Stomach (tissue), 9 donors: ENCODE results near the gene NRP1. TPM values are rescaled to one million over a fixed set of nuclear protein-coding genes. Genes with fewer than 3 reads are reported as not detected.

ENCODE experiments used
- DNase-seq, 2 donors: peaks; one replicate each; pipeline versions ENCODE4 v3.0.0 to v3.0.0-alpha.2; 2013 to 2019
- H3K27ac ChIP-seq, 5 donors: fragments of 200-600 bp in 4 of 5; sonication (generic) in 4 of 5; one replicate each; pipeline ENCODE4 v1.5.1; 2013 to 2019; ENCODE audit warnings: mild to moderate bottlenecking in 1 of 5, moderate library complexity in 1 of 5
- H3K27me3 ChIP-seq, 3 donors: fragments of 200-600 bp; sonication (generic); one replicate each; pipeline ENCODE4 v1.5.1; 2017 to 2019; ENCODE audit warnings: mixed run types in 1 of 3
- H3K36me3 ChIP-seq, 4 donors: fragments of 200-600 bp; sonication (generic); 1 replicate in 3 of 4; 2 replicates in 1 of 4; pipeline ENCODE4 v1.5.1; 2016 to 2019
- H3K4me1 ChIP-seq, 4 donors: fragments of 200-600 bp; sonication (generic); one replicate each; pipeline ENCODE4 v1.5.1; 2016 to 2019
- H3K4me3 ChIP-seq, 4 donors: fragments of 200-600 bp; sonication (generic) in 3 of 4; one replicate each; pipeline ENCODE4 v1.5.1; 2016 to 2019; ENCODE audit warnings: mild to moderate bottlenecking in 1 of 4
- H3K9me3 ChIP-seq, 4 donors: fragments of 200-600 bp; sonication (generic); one replicate each; pipeline ENCODE4 v1.5.1; 2016 to 2019
- CTCF ChIP-seq, 7 experiments: fragments of 450-650 bp in 4 of 7; fragments of 200-600 bp in 3 of 7; sonication (generic) in 3 of 7; IDR thresholded peaks; one replicate each; pipeline ENCODE4 v1.5.1; 2016 to 2019; ENCODE audit warnings: antibody characterized with exemption in 7 of 7, control low read depth in 2 of 7, mild to moderate bottlenecking in 1 of 7
- EP300 ChIP-seq: sonication (generic); formaldehyde crosslinking; IDR thresholded peaks from one replicate; pipeline ENCODE4 v1.6.1; 2017; ENCODE audit warnings: antibody characterized with exemption
- POLR2A ChIP-seq, 4 donors: fragments of 450-650 bp; IDR thresholded peaks; one replicate each; pipeline ENCODE4 v1.6.1; 2016; ENCODE audit warnings: antibody characterized with exemption in 4 of 4, control low read depth in 2 of 4, mild to moderate bottlenecking in 1 of 4, moderate library complexity in 1 of 4
- POLR2AphosphoS5 ChIP-seq, 3 donors: sonication (generic); formaldehyde crosslinking; IDR thresholded peaks; one replicate each; pipeline ENCODE4 v1.6.1; 2016; ENCODE audit warnings: antibody characterized with exemption in 3 of 3
- WGBS, 5 donors: extraction: QIAGEN DNeasy Blood & Tissue Kit in 3 of 5; methylation state at CpG; one replicate each; pipeline versions ENCODE4 v1.1.5 to v1.1.7; 2013 to 2018; 5-methylcytosine and 5-hydroxymethylcytosine counted together
- intact Hi-C: fragments of 100-400 bp; cut with DNase I; formaldehyde crosslinking; loops from one replicate; pipeline ENCODE4 v1.15.1; 2023; ENCODE audit warnings: low total_unique reads
- polyA plus RNA-seq, 3 donors: library from polyadenylated mRNA; stranded (reverse); fragments of 200-250 nt; gene quantifications; one replicate each; pipeline ENCODE4 v1.2.3, GENCODE V29; 2013
- total RNA-seq, 5 donors: library from RNA; depleted of rRNA; stranded (reverse); fragments of >200 nt; gene quantifications; one replicate each; pipeline versions ENCODE4 v1.1.0 to v1.2.3, GENCODE V29; 2014 to 2016
- donor health status: healthy with polysubstance abuse.
- donor health status: Bipolar disorder and iron deficiency.
- donor health status: healthy.

NRP1 gene
- total and polyA plus RNA-seq, 8 donors = 4.6 to 94.7 (median 13.0) TPM

GRCh38 chr10:33279811-33280602, 54.5 kb downstream of the NRP1 start:
- Histone ChIP-seq H3K4me3 (no peak overlapping the region), H3K27ac (peak overlapping the region in 1 of 5 donors; percentile 6), H3K36me3 (no peaks in the 10 kb centered on the region), H3K27me3 (no peaks in the 10 kb centered on the region), H3K4me1 (peaks cover 0 to 31% (median 16%) of the 10 kb centered on the region in 4 donors), H3K9me3 (no peaks in the 10 kb centered on the region)
- intact Hi-C loops = no loop called here
- DNase-seq = no peak
- no peak for TF ChIP-seq POLR2AphosphoS5 (IDR thresholded peaks at IDR 0.05)
- WGBS, 5 donors = 67 to 82% (median 79%) methylated on average over 5 of the region's 5 CpGs

GRCh38 chr10:33279276-33279675, 55.2 kb downstream of the NRP1 start:
- H3K9me3 ChIP-seq = no peaks in the 10 kb centered on the region
- H3K4me3 ChIP-seq = no peak overlapping the region
- peaks cover 1 to 33% (median 15%) of the 10 kb centered on the region in 4 donors for H3K4me1 ChIP-seq
- intact Hi-C loops = no loop called here
- TF ChIP-seq EP300 = no peak
- no peak for TF ChIP-seq CTCF (IDR thresholded peaks at IDR 0.05)
- no peak for TF ChIP-seq POLR2A (IDR thresholded peaks at IDR 0.05)
- no peak for TF ChIP-seq POLR2AphosphoS5 (IDR thresholded peaks at IDR 0.05)
- no peaks in the 10 kb centered on the region for H3K36me3 ChIP-seq
- H3K27ac ChIP-seq = peak overlapping the region in 2 of 5 donors; percentile 6 to 17
- no peak for DNase-seq
- 75 to 92% (median 89%) methylated on average over 5 of the region's 5 CpGs for WGBS, 5 donors
- H3K27me3 ChIP-seq = no peaks in the 10 kb centered on the region

GRCh38 chr10:33278198-33278597, 56.3 kb downstream of the NRP1 start:
- Histone ChIP-seq H3K27me3 (no peaks in the 10 kb centered on the region), H3K4me1 (peaks cover 4 to 37% (median 21%) of the 10 kb centered on the region in 4 donors), H3K4me3 (no peak overlapping the region), H3K9me3 (no peaks in the 10 kb centered on the region), H3K36me3 (no peaks in the 10 kb centered on the region), H3K27ac (no peak overlapping the region)
- intact Hi-C loops = no loop called here
- WGBS, 5 donors = 66 to 84% (median 75%) methylated on average over 3 of the region's 3 CpGs
- no peak for TF ChIP-seq POLR2AphosphoS5 (IDR thresholded peaks at IDR 0.05)
- TF ChIP-seq CTCF (IDR thresholded peaks at IDR 0.05) = no peak
- no peak for TF ChIP-seq POLR2A (IDR thresholded peaks at IDR 0.05)
- TF ChIP-seq EP300 = no peak
- DNase-seq = no peak

- 70 to 82% (median 79%) methylated on average over 4 to 6 of the region's 6 CpGs for WGBS, 5 donors
- Histone ChIP-seq H3K27ac (peak overlapping the region in 3 of 5 donors; percentile 18 to 36 (median 36)), H3K9me3 (no peaks in the 10 kb centered on the region), H3K36me3 (no peaks in the 10 kb centered on the region), H3K27me3 (no peaks in the 10 kb centered on the region), H3K4me1 (peaks cover 14 to 47% (median 31%) of the 10 kb centered on the region in 4 donors), H3K4me3 (no peak overlapping the region)
- peak; percentile 29 to 50 for DNase-seq
- TF ChIP-seq POLR2AphosphoS5 (IDR thresholded peaks at IDR 0.05) (no peak), EP300 (no peak), CTCF (IDR thresholded peaks at IDR 0.05) (no peak), POLR2A (IDR thresholded peaks at IDR 0.05) (no peak)
- intact Hi-C loops = no loop called here
These were observed 57.3 kb downstream of the NRP1 start for GRCh38 chr10:33277135-33277536.
